HepG2 (cell line): Measurements from ENCODE around the gene SMYD1.

Experiments used
- EP300 ChIP-seq, 3 experiments: sonication (generic) in 1 of 3; formaldehyde crosslinking in 1 of 3; IDR thresholded peaks; 2 replicates each; pipeline versions ENCODE4 v1.5.1 to v1.6.1; 2011 to 2020; ENCODE audit warnings: low read depth in 2 of 3, low read length in 2 of 3, borderline replicate concordance in 1 of 3, improper control_type of control experiment in 1 of 3, mild to moderate bottlenecking in 1 of 3, missing genetic modification reagents in 1 of 3, moderate library complexity in 1 of 3
- POLR2A ChIP-seq, 2 experiments: IDR thresholded peaks; 2 replicates each; pipeline ENCODE4 v1.6.1; 2011; ENCODE audit warnings: low read depth in 2 of 2, low read length in 2 of 2, mild to moderate bottlenecking in 1 of 2, moderate library complexity in 1 of 2; ENCODE audit not compliant: insufficient read depth in 1 of 2
- RFX3 ChIP-seq: IDR thresholded peaks from 2 replicates; pipeline ENCODE4 v1.6.1; 2016; ENCODE audit warnings: missing biosample characterization, missing genetic modification reagents
- RFX5 ChIP-seq: IDR thresholded peaks from 2 replicates; pipeline ENCODE4 v1.6.1; 2011; ENCODE audit warnings: low read depth, low read length, improper control_type of control experiment
- SMAD9 ChIP-seq: sonication (generic); formaldehyde crosslinking; IDR thresholded peaks from 2 replicates; pipeline ENCODE4 v1.5.1; 2020; ENCODE audit warnings: mild to moderate bottlenecking, missing genetic modification reagents
- TF ChIP-seq, protein P1 (sequence below): sonication (generic); formaldehyde crosslinking; IDR thresholded peaks from 2 replicates; pipeline ENCODE4 v1.5.0; 2020; ENCODE audit warnings: mild to moderate bottlenecking, missing genetic modification reagents, moderate library complexity

DNA sequence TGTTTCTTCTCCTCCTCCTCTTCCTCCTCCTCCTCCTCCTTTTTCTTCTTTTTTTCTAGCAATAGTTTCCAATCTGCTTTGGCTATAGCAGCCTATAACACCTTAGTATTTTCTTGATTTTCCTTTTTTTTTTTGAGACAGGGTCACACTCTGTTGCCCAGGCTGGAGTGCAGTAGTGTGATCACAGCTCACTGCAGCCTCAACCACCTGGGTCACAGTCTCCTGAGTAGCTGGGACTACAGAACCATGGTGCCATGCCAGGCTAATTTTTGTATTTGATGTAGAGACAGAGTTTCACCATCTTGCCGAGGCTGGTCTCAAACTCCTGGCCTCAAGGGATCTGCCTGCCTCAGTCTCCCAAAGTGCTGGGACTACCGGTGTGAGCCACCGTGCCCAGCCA lies 91.9 kb downstream of the SMYD1 start:
- TF ChIP-seq RFX3, result no peak
- TF ChIP-seq POLR2A (IDR thresholded peaks at IDR 0.05; ENCODE audit: insufficient read depth in 1 of 2, low read depth in 2 of 2, low read length in 2 of 2), result no peak
- no peak for TF ChIP-seq RFX5
- no peak for TF ChIP-seq EP300 (IDR thresholded peaks at IDR 0.05; ENCODE audit: low read depth in 2 of 2, low read length in 2 of 2)
- TF ChIP-seq EP300 (CRISPR knock-in tag; IDR thresholded peaks at IDR 0.05; ENCODE audit: borderline replicate concordance), result no peak
- no peak for TF ChIP-seq SMAD9 (CRISPR knock-in tag)
- TF ChIP-seq, protein P1, sequence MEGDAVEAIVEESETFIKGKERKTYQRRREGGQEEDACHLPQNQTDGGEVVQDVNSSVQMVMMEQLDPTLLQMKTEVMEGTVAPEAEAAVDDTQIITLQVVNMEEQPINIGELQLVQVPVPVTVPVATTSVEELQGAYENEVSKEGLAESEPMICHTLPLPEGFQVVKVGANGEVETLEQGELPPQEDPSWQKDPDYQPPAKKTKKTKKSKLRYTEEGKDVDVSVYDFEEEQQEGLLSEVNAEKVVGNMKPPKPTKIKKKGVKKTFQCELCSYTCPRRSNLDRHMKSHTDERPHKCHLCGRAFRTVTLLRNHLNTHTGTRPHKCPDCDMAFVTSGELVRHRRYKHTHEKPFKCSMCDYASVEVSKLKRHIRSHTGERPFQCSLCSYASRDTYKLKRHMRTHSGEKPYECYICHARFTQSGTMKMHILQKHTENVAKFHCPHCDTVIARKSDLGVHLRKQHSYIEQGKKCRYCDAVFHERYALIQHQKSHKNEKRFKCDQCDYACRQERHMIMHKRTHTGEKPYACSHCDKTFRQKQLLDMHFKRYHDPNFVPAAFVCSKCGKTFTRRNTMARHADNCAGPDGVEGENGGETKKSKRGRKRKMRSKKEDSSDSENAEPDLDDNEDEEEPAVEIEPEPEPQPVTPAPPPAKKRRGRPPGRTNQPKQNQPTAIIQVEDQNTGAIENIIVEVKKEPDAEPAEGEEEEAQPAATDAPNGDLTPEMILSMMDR (CRISPR knock-in tag), result no peak
